ENCODE measurements around the gene DNAL4. TPM values are rescaled to one million over a fixed set of nuclear protein-coding genes. Genes with fewer than 3 reads are reported as not detected.

The DNAL4 gene
- total and polyA plus RNA-seq, 2 donors (not counting 3 experiments of a cell fraction or from before 2014, with no cell fraction given) = 12.9 to 22.7 TPM

- Histone ChIP-seq H3K4me3 (replicated peaks in 1 of 3; ENCODE audit: insufficient read depth in 1 of 3, low read depth in 1 of 3, low read length in 3 of 3) (no peak overlapping the region), H3K9me1 (replicated peaks; ENCODE audit: control insufficient read depth, extremely low read depth, insufficient read depth, low read length) (no peaks in the 10 kb centered on the region), H3K36me3 (ENCODE audit: control insufficient read depth in 2 of 2, extremely low read depth in 1 of 2, insufficient read depth in 2 of 2, low read length in 2 of 2) (no peaks in the 10 kb centered on the region), H4K20me1 (replicated peaks; ENCODE audit: control insufficient read depth, extremely low read depth, insufficient read depth, low read length) (no peaks in the 10 kb centered on the region), H3K27me3 (ENCODE audit: control insufficient read depth in 2 of 2, insufficient read depth in 2 of 2, low read length in 2 of 2) (no peaks in the 10 kb centered on the region), H3K4me1 (ENCODE audit: control insufficient read depth, extremely low read depth, insufficient read depth, low read length) (no peaks in the 10 kb centered on the region), H3K9ac (replicated peaks; ENCODE audit: extremely low read depth, insufficient read depth, low read length) (no peak overlapping the region), H2AFZ (ENCODE audit: low read depth, low read length) (no peak overlapping the region), H3K9me3 (replicated peaks; ENCODE audit: control insufficient read depth, insufficient read depth, low read length) (no peaks in the 10 kb centered on the region), H3K79me2 (ENCODE audit: control insufficient read depth, insufficient read depth, low read length) (no peaks in the 10 kb centered on the region), H3K4me2 (ENCODE audit: insufficient read depth, low read length) (no peak overlapping the region), H3K27ac (ENCODE audit: insufficient read depth, low read depth, low read length) (no peak overlapping the region)
- intact Hi-C loops (cut with micrococcal nuclease) = no loop called here
- DNase-seq (ENCODE audit: low read depth, low spot score) (no peak), FAIRE-seq (no peak)
- POLR2A ChIA-PET = no interaction called here
- TF ChIP-seq MYC (IDR thresholded peaks at IDR 0.05; ENCODE audit: low read depth, low read length) (no peak), GATA2 (IDR thresholded peaks at IDR 0.05; ENCODE audit: insufficient read depth, insufficient read length, low read depth, low read length) (no peak), MAX (IDR thresholded peaks at IDR 0.05; ENCODE audit: insufficient read depth, insufficient read length) (no peak), POLR2AphosphoS5 (IDR thresholded peaks at IDR 0.05; ENCODE audit: insufficient read depth, low read depth, low read length) (no peak), JUN (IDR thresholded peaks at IDR 0.05; ENCODE audit: borderline replicate concordance, insufficient read depth, insufficient read length, low read depth) (no peak), FOS (IDR thresholded peaks at IDR 0.05; ENCODE audit: borderline replicate concordance, insufficient read depth, low read length) (no peak), POLR2A (IDR thresholded peaks at IDR 0.05; ENCODE audit: low read depth, low read length) (no peak), EZH2 (IDR thresholded peaks at IDR 0.05; ENCODE audit: borderline replicate concordance, low read depth, low read length, severe bottlenecking) (no peak), CTCF (IDR thresholded peaks at IDR 0.05; ENCODE audit: extremely low read depth in 1 of 2, insufficient read depth in 1 of 2, low read depth in 1 of 2, low read length in 2 of 2) (no peak)
- BruUV-seq (replicated peaks) = no TSS peak
- dilution Hi-C loops (cut with MboI; ENCODE audit: extremely low pct_ligation_motif_present, low sequenced_read_pairs) = no loop called here
- CTCF ChIA-PET = interaction anchor here (1.3 to 1.4 kb wide), 3 partner anchors 16 to 60 kb away, joined by 4 to 8 read pairs (median 4); no protein-coding TSS in a partner anchor
Measured at GRCh38 chr22:38826801-38827200, 32.9 kb upstream of the DNAL4 start.
